Hepatocyte (in vitro differentiated cells): ENCODE measurements around the gene PRCD.

Source experiments
- EZH2 ChIP-seq: fragments of 200-600 bp; sonication (generic); IDR thresholded peaks from 2 replicates; pipeline ENCODE4 v1.6.1; 2016; ENCODE audit warnings: antibody characterized with exemption, mild to moderate bottlenecking, borderline replicate concordance
- TF ChIP-seq, protein P1 (sequence below): fragments of 200-600 bp; sonication (generic); IDR thresholded peaks from 2 replicates; pipeline ENCODE4 v1.5.1; 2016; ENCODE audit warnings: antibody characterized with exemption, mild to moderate bottlenecking; ENCODE audit not compliant: poor library complexity

DNA sequence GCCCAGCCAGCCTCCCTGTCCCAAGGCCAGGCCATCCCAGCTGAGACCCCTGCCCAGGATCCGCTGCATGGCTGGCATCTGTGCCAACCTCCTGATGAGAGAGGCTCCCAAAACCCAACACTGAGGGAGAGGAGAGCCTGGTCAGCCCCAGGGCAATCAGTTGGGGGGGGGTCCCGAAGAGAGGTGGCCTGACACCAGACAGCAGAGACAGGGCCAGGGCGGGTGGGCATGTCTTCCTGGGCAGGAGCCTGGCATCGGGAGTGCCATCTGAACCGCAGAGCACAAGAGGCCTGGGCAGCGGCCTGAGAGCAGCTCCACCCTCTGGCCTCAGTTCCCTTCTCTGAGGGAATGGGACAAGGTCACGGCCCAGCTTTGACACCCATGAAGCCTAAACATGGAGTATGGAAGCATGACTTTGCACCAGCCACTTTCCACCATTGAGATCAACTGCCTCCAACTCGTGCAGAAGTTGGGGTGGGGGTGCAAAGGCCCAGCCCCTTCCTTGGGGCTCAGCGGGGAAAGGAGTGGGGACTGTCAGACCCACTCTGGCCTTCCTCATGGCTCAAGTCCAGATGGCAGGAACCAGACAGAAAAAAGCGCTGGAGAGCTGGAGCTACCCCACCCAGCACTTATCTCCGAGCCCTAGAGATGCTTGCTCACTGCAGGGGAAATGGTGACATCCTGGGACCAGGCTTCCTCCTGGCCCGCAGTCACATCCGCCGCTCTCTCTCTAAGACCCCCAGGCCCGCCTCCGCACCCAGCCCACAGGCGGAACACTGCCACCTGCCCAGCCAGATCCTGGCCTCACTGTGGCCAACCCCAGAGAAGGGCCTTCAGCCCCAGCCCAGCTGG lies 48.3 kb upstream of the PRCD start:
- TF ChIP-seq, protein P1, sequence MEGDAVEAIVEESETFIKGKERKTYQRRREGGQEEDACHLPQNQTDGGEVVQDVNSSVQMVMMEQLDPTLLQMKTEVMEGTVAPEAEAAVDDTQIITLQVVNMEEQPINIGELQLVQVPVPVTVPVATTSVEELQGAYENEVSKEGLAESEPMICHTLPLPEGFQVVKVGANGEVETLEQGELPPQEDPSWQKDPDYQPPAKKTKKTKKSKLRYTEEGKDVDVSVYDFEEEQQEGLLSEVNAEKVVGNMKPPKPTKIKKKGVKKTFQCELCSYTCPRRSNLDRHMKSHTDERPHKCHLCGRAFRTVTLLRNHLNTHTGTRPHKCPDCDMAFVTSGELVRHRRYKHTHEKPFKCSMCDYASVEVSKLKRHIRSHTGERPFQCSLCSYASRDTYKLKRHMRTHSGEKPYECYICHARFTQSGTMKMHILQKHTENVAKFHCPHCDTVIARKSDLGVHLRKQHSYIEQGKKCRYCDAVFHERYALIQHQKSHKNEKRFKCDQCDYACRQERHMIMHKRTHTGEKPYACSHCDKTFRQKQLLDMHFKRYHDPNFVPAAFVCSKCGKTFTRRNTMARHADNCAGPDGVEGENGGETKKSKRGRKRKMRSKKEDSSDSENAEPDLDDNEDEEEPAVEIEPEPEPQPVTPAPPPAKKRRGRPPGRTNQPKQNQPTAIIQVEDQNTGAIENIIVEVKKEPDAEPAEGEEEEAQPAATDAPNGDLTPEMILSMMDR: no peak
- no peak for TF ChIP-seq EZH2
